ENCODE data around the gene TGM5. TPM values are rescaled to one million over a fixed set of nuclear protein-coding genes. Genes with fewer than 3 reads are reported as not detected.
"Not testable (repeated sequence)": the region's sequence is repeated elsewhere in the genome, so short reads cannot be mapped to it uniquely, and the experiment has no call there.

TGM5 gene
- total RNA-seq, 1 experiment from 2014 or later: 0.07 TPM

GRCh38 chr15:43212951-43213350, 53.8 kb downstream of the TGM5 start:
- Histone ChIP-seq H3K4me3 (no peak overlapping the region), H3K9me3 (no peaks in the 10 kb centered on the region), H3K36me3 (no peaks in the 10 kb centered on the region), H3K27me3 (no peaks in the 10 kb centered on the region)
- no peak for DNase-seq

GRCh38 chr15:43212299-43212698, 54.4 kb downstream of the TGM5 start:
- no peak for DNase-seq
- H3K9me3 ChIP-seq: no peaks in the 10 kb centered on the region
- H3K27me3 ChIP-seq: no peaks in the 10 kb centered on the region
- no peaks in the 10 kb centered on the region for H3K36me3 ChIP-seq
- H3K4me3 ChIP-seq: no peak overlapping the region

GRCh38 chr15:43211224-43211735, 55.4 kb downstream of the TGM5 start:
- Histone ChIP-seq H3K36me3 (no peaks in the 10 kb centered on the region), H3K9me3 (no peaks in the 10 kb centered on the region), H3K27me3 (no peaks in the 10 kb centered on the region), H3K4me3 (no peak overlapping the region)
- no peak for DNase-seq

- no peaks in the 10 kb centered on the region for H3K27me3 ChIP-seq
Observed at GRCh38 chr15:43210807-43211206, 55.9 kb downstream of the TGM5 start.

GRCh38 chr15:43210172-43210745, 56.5 kb downstream of the TGM5 start:
- no peak for DNase-seq
- no peak overlapping the region for H3K4me3 ChIP-seq
- H3K9me3 ChIP-seq: no peaks in the 10 kb centered on the region
- no peaks in the 10 kb centered on the region for H3K27me3 ChIP-seq
- no peaks in the 10 kb centered on the region for H3K36me3 ChIP-seq

More at GRCh38 chr15:43210807-43211206, 55.9 kb downstream of the TGM5 start:
- DNase-seq: no peak
- no peaks in the 10 kb centered on the region for H3K9me3 ChIP-seq
- H3K36me3 ChIP-seq: no peaks in the 10 kb centered on the region
- H3K4me3 ChIP-seq: no peak overlapping the region

- DNase-seq: peak; percentile 4
- no peaks in the 10 kb centered on the region for H3K27me3 ChIP-seq
Observed at GRCh38 chr15:43209059-43209824, 57.5 kb downstream of the TGM5 start.

GRCh38 chr15:43208052-43209002, 58.4 kb downstream of the TGM5 start:
- no peaks in the 10 kb centered on the region for H3K36me3 ChIP-seq
- H3K27me3 ChIP-seq: no peaks in the 10 kb centered on the region
- H3K4me3 ChIP-seq: no peak overlapping the region

More at GRCh38 chr15:43209059-43209824, 57.5 kb downstream of the TGM5 start:
- Histone ChIP-seq H3K36me3 (no peaks in the 10 kb centered on the region), H3K9me3 (no peaks in the 10 kb centered on the region), H3K4me3 (no peak overlapping the region)

GRCh38 chr15:43207024-43207423, 59.7 kb downstream of the TGM5 start:
- Histone ChIP-seq H3K9me3 (no peaks in the 10 kb centered on the region), H3K4me3 (no peak overlapping the region), H3K36me3 (no peaks in the 10 kb centered on the region), H3K27me3 (no peaks in the 10 kb centered on the region)
- DNase-seq: no peak

More at GRCh38 chr15:43208052-43209002, 58.4 kb downstream of the TGM5 start:
- no peak for DNase-seq
- no peaks in the 10 kb centered on the region for H3K9me3 ChIP-seq

GRCh38 chr15:43206054-43206453, 60.7 kb downstream of the TGM5 start:
- Histone ChIP-seq H3K36me3 (no peaks in the 10 kb centered on the region), H3K27me3 (no peaks in the 10 kb centered on the region), H3K9me3 (no peaks in the 10 kb centered on the region), H3K4me3 (no peak overlapping the region)
- DNase-seq: no peak

- Histone ChIP-seq H3K4me3 (no peak overlapping the region), H3K27me3 (no peaks in the 10 kb centered on the region), H3K36me3 (no peaks in the 10 kb centered on the region), H3K9me3 (no peaks in the 10 kb centered on the region)
- DNase-seq: peak; percentile 68
Observed at GRCh38 chr15:43204016-43204901, 62.5 kb downstream of the TGM5 start.

- H3K9me3 ChIP-seq: no peaks in the 10 kb centered on the region
- H3K27me3 ChIP-seq: no peaks in the 10 kb centered on the region
- H3K4me3 ChIP-seq: no peak overlapping the region
- no peak for DNase-seq
- H3K36me3 ChIP-seq: peaks cover 21% of the 10 kb centered on the region
Observed at GRCh38 chr15:43199945-43200488, 66.7 kb downstream of the TGM5 start.

- H3K36me3 ChIP-seq: peaks cover 30% of the 10 kb centered on the region
- no peaks in the 10 kb centered on the region for H3K9me3 ChIP-seq
- H3K4me3 ChIP-seq: no peak overlapping the region
- DNase-seq: no peak
- H3K27me3 ChIP-seq: no peaks in the 10 kb centered on the region
Observed at GRCh38 chr15:43198992-43199391, 67.7 kb downstream of the TGM5 start.

- not testable (repeated sequence) for H3K27me3 ChIP-seq, H3K4me3 ChIP-seq, DNase-seq, H3K9me3 ChIP-seq
- peaks cover 30% of the 10 kb centered on the region for H3K36me3 ChIP-seq
Observed at GRCh38 chr15:43198556-43198955, 68.2 kb downstream of the TGM5 start.

- H3K4me3 ChIP-seq, H3K27me3 ChIP-seq, DNase-seq, H3K9me3 ChIP-seq: not testable (repeated sequence)
- peaks cover 33% of the 10 kb centered on the region for H3K36me3 ChIP-seq
Observed at GRCh38 chr15:43197773-43198172, 69.0 kb downstream of the TGM5 start.

- Histone ChIP-seq H3K36me3 (peaks cover 41% of the 10 kb centered on the region), H3K27me3 (no peaks in the 10 kb centered on the region), H3K9me3 (no peaks in the 10 kb centered on the region)
Observed at GRCh38 chr15:43196760-43197548, 69.8 kb downstream of the TGM5 start.

More at GRCh38 chr15:43196760-43197548, 69.8 kb downstream of the TGM5 start:
- H3K4me3 ChIP-seq: no peak overlapping the region
- DNase-seq: no peak
